ENCODE results near the gene GALR3. TPM values are rescaled to one million over a fixed set of nuclear protein-coding genes. Genes with fewer than 3 reads are reported as not detected.
A peak's percentile ranks its signal among the peaks of the same experiment; 100 is the strongest.
"Not testable (repeated sequence)": the region's sequence is repeated elsewhere in the genome, so short reads cannot be mapped to it uniquely, and the experiment has no call there.

GALR3 gene, protein sequence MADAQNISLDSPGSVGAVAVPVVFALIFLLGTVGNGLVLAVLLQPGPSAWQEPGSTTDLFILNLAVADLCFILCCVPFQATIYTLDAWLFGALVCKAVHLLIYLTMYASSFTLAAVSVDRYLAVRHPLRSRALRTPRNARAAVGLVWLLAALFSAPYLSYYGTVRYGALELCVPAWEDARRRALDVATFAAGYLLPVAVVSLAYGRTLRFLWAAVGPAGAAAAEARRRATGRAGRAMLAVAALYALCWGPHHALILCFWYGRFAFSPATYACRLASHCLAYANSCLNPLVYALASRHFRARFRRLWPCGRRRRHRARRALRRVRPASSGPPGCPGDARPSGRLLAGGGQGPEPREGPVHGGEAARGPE
- not detected in 2 replicates for total RNA-seq (2014; rRNA removed; shearing (Covaris generic))

- DNase-seq (ENCODE audit: low read depth) = no peak
Measured at GRCh38 chr22:37823134-37823985, at the start of gene GALR3. TSS of gene GALR3 (plus strand) at chr22:37823382. CDS start at chr22:37823407, 25 bp downstream.

GRCh38 chr22:37774728-37775127 is 48.5 kb upstream of the GALR3 start:
- no peak for DNase-seq (ENCODE audit: low read depth)

GRCh38 chr22:37775785-37776638 is 47.2 kb upstream of the GALR3 start:
- peak; percentile 71 for DNase-seq (ENCODE audit: low read depth)

DNA sequence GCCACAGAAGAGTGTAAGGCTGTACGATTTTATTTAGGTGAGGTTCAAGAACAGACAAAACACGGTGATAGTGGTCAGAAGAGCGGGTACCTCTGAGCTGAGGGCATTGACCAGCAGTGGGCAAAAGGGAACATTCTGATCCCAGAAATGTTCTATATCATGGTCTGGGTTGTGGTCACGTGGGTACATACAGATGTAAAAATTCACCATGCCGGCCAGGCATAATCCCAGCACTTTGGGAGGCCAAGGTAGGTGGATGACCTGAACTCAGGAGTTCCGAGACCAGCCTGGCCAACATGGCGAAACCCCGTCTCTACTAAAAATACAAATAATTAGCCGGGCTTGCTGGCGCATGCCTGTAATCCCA is 46.6 kb upstream of the GALR3 start:
- peak; percentile 37 for DNase-seq (ENCODE audit: low read depth)

DNA sequence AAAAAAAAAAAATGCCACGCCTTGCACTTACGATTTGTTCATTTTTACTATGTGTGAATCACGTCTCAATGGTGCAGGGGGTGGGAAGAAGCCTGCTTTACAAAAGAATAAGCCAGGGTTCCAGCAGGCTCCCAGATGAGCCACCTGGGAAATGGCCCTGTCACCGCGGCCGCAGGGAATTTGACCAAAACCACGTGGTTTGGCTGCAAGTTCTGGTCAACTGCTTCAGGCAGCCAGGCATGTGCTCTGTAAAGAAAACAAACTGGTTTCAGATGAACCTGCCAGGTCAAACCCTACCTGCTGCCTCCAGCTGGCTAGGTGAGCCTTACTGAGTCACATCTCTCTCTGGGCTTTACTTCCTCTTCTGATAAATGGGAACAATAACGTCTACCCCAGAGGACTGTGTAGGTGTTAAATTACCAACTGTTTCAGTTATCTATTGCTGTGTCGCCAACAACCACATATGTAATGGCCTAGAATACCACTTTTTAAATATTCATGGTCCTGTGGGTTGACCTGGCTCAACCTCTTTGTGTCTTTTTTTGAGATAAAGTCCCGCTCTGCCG is 46.0 kb upstream of the GALR3 start:
- DNase-seq (ENCODE audit: low read depth) = peak; percentile 95

- no peak for DNase-seq (ENCODE audit: low read depth)
Measured at GRCh38 chr22:37778370-37779009, 44.7 kb upstream of the GALR3 start.

GRCh38 chr22:37781434-37782059 is 41.6 kb upstream of the GALR3 start:
- DNase-seq (ENCODE audit: low read depth) = no peak

DNA sequence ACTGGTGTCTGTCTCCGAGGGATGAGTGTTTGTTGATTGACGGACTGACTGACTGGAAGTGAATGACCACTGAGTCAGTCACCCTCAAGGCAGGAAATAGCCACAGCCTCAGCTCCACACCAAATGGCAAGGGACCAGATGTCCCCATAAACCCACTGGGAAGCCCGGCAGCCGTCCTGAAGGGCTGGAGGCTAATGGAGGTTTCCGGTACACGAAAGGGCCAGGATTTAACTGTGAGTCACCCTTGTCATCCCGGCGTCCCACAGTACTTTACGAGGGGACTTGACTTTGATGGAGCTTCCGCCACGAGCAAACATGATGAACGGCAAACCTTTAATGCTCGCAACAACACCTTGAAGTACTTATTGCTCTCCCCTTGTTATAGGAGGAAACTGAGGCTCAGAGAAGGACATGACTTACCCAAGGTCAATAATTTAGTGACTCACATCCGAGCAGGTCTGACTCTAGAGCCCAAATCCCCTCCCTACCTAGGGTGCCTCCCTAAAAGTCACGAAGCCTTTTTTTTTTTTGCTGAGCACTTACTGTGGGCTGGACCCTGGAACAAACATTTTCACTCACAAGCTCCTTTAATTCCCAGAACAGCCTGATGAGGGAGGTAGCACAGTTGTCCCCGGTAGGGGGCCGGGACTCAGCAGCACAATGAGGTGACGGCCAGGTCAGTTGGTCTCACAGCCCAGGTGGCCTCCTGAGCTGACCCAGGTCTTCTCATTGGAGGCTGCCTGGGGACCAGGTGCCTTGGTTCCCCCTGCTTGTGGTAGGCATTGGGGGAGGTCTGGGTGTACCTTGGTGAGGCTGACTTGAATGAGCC is 40.6 kb upstream of the GALR3 start:
- peak; percentile 95 for DNase-seq (ENCODE audit: low read depth)

- no peak for DNase-seq (ENCODE audit: low read depth)
Measured at GRCh38 chr22:37784829-37785495, 38.2 kb upstream of the GALR3 start.

- DNase-seq (ENCODE audit: low read depth) = no peak
Measured at GRCh38 chr22:37790234-37790633, 32.9 kb upstream of the GALR3 start.

DNA sequence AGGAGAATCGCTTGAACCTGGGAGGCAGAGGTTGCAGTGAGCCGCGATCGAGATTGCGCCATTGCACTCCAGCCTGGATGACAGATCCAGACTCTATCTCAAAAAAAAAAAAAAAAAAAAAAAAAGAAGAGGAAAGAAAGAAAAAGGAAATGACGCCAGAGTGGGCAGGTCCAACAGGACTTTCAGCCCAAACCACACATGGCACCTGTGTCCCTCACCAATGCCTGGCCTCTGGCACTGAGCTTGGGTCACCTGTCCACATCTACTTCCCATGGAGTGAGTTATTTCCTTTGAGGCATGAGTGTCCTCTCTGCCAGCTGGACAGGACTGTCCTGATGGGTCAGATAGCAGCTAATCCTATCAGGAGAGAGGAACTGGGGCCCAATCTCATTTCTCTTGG is 30.7 kb upstream of the GALR3 start:
- DNase-seq (ENCODE audit: low read depth) = no peak

DNA sequence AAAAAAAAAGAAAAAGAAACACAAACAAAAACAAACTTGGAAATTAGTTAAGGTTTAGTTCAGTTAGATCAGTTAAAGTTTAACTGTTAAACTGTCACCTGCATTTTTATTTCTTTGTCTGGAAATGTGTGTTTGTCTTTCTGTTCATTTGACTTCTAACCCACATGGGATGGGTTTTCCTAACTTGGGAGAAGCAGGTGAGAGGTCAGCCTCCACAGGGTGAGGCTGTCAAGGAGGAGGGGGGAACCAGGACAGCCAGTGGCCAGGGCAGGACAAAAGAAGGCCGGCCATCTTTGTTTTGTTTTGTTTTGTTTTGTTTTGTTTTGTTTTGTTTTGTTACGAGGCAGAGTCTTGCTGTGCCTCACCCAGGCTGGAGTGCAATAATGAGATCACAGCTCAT is 28.8 kb upstream of the GALR3 start:
- no peak for DNase-seq (ENCODE audit: low read depth)

DNA sequence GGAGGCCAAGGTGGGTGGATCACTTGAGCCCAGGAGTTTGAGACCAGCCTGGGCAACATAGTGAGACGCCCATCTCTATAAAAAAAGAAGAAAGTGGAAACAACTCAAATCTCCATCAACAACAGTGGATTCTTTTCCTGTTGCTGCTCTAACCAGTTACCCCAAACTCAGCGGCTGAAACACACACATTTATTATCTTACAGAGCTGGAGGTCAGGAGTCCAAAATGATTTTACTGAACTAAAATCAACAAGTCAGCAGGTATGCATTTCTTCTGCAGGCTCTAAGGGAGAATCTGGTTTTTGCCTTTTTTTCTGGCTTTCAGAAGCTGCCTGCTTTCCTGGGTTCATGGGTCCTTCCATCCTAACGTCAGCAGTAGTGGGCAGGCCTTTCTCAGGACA is 27.1 kb upstream of the GALR3 start:
- no peak for DNase-seq (ENCODE audit: low read depth)

- not testable (repeated sequence) for DNase-seq (ENCODE audit: low read depth)
Measured at GRCh38 chr22:37797259-37797658, 25.9 kb upstream of the GALR3 start.

DNA sequence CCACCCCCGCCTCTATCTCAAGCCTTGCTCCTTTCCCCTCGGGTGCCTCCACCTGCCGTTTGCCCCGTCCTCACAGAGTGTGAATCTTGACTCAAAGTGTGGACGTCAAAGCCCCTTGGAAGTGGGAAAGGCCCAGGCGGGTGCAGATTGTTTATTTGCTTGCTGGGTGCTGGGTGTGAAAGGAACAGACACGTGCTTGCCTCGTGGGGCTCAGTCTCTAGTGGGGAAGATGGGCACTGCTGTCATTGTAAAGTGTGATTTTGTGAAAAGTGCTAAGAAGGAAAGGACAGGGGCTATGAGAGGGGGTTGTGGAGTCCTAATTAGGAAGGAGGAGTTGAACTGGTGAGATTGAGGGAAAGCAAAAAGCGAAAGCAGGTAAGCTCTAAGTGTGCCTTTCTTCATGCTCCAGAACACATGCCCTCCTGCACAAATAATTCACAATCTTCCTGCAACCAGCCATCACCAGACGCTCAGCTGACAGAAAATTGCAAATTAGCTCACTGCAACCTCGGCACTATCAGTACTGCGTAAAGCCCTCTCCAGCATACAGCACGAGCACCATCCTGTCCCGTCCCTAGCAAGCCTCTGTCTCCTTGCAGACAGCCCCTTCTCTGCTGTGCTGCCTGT is 25.2 kb upstream of the GALR3 start:
- no peak for DNase-seq (ENCODE audit: low read depth)

DNA sequence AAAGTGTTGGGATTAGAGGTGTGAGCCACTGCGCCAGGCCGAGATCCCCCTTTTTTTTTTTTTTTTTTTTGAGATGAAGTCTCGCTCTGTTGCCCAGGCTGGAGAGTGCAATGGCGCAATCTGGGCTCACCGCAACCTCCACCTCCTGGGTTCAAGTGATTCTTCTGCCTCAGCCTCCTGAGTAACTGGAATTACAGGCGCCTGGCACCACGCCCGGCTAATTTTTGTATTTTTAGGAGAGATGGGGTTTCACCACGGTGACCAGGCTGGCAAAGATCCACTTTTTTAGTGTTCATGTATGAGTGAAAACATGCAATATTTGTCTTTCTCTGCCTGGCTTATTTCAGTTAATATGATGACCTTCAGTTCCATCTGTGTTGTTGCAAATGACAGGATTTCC is 23.2 kb upstream of the GALR3 start:
- not testable (repeated sequence) for DNase-seq (ENCODE audit: low read depth)

- no peak for DNase-seq (ENCODE audit: low read depth)
Measured at GRCh38 chr22:37801946-37802309, 21.3 kb upstream of the GALR3 start.

GRCh38 chr22:37802310-37803194 is 20.6 kb upstream of the GALR3 start:
- no peak for DNase-seq (ENCODE audit: low read depth)
